ENCODE data around the gene GALNT9.

- no peak for TF ChIP-seq CTCF (IDR thresholded peaks at IDR 0.05)
- no peak for TF ChIP-seq ZFP36 (IDR thresholded peaks at IDR 0.05; ENCODE audit: borderline replicate concordance, partially characterized antibody)
Observed at GRCh38 chr12:132171293-132171967, 158.0 kb downstream of the GALNT9 start.

All from A549 (cell line).